Epithelial cell of proximal tubule (primary cell): ENCODE measurements around the gene ARHGAP9. TPM values are rescaled to one million over a fixed set of nuclear protein-coding genes. Genes with fewer than 3 reads are reported as not detected.

Experiments
- DNase-seq: peaks from one replicate; pipeline ENCODE4 v3.0.0-alpha.2; 2011; ENCODE audit warnings: low read depth
- H3K4me3 ChIP-seq: 2 replicates; pipeline ENCODE4 v1.5.1; 2011; ENCODE audit warnings: low read depth, mild to moderate bottlenecking, low read length
- CTCF ChIP-seq: conservative IDR thresholded peaks from 2 replicates; pipeline ENCODE4 v1.5.1; 2012; ENCODE audit warnings: low read depth, mild to moderate bottlenecking, low read length
- total RNA-seq: library from RNA; depleted of rRNA; stranded (reverse); fragments of >200 nt; gene quantifications from 2 replicates; pipeline ENCODE4 v1.2.3, GENCODE V29; 2015

Gene ARHGAP9
- total RNA-seq, 1 donor from 2014 or later = 0.29 TPM

GRCh38 chr12:57479043-57479375 lies 657 bp downstream of the ARHGAP9 start:
- DNase-seq = no peak
- TF ChIP-seq CTCF = no peak
- H3K4me3 ChIP-seq = no peak overlapping the region

DNA sequence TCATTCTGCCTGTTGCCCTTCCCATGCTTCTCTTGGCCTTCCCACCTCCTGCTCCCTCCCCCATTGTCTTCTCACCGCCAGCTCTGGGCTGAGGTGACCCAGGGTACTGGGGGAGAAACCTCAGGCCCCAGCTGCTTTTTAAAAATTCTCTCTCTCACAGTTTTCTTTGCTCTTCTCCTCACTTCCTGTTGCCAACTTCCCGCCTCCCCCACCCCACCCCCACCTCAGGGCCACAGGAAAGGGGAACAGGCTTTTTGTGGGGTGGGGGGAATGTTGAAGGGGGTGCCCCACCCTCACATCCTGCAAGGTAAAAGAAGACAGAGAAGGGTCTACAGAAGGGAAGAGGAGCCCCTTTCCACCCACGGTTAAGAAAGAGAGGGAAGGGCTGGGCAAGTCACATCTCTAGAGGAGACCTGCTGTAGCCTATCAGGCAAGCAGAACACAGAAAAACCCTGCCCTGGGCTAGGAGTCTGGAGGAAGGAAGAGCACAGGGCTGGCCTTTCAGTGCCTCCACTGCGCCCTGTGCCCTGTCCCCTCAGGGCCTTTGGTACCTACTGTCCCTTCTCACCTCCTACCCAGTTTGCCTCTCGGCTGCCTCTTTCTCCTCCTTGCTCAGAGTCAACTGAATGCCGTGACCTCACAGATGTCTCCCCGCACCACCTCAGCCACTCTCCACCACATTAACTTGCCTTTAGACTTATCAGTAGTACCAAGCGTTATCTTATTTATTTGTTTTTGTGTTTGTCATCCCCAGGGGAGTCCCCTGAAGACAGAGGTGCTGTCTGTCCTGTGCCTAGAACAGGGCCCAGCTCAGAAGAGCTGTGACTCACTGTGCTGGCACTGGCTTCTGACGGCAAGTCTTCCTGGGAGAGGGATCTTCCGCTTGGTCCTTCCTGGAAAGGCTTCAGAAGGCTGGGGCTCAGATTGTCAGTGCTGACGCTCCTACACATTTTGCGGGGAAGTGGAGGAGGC lies 1.7 kb downstream of the ARHGAP9 start:
- TF ChIP-seq CTCF = no peak
- H3K4me3 ChIP-seq = no peak overlapping the region
- DNase-seq = no peak

- H3K4me3 ChIP-seq = no peak overlapping the region
- TF ChIP-seq CTCF = no peak
- DNase-seq = no peak
Measured at GRCh38 chr12:57476993-57477709, 2.5 kb downstream of the ARHGAP9 start.

DNA sequence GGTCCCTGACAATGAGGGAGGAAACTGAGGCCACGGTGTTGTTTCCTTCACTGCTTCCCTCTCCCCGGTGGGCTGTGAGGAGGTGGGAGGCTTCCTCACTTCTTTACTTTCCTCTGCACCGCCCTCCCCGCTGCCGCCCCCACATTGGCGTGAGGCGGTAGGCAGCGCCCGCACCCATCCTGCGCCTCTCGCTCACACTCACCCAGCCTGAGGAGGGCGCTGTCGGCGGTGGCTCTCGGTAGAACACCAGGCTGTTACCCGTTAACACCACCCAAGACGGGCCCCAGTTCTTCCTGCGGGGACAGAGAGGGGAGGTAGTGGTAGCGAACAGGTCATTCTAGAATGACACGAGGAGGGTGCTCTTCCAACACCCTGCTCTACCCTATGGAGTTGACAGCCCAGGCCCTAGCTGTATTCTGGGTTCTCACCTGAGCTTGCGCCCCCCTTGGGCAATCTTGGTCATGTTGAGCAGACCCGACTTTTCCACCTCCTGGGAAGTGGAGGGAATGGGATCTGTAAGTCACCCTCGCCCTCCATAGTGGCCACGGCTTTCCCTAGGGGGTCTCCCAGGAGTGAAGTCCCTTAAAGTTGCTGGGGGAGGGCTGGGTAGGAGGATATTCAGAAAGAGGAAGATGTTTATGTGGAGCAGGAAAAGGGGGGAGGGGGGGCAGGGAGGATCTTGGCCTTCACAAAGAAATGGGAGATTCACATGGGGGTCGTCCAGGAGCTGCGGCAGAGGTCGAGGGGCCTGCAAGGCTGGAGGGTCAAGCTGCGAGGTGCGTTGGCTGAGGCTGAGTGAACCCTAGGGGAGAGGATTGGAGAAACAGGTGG lies 3.3 kb downstream of the ARHGAP9 start:
- DNase-seq = no peak
- TF ChIP-seq CTCF = peak; percentile 36
- H3K4me3 ChIP-seq = peak overlapping the region; percentile 34

GRCh38 chr12:57475271-57476161 lies 4.2 kb downstream of the ARHGAP9 start:
- TF ChIP-seq CTCF = no peak
- no peak for DNase-seq
- H3K4me3 ChIP-seq = peak overlapping the region; percentile 34

DNA sequence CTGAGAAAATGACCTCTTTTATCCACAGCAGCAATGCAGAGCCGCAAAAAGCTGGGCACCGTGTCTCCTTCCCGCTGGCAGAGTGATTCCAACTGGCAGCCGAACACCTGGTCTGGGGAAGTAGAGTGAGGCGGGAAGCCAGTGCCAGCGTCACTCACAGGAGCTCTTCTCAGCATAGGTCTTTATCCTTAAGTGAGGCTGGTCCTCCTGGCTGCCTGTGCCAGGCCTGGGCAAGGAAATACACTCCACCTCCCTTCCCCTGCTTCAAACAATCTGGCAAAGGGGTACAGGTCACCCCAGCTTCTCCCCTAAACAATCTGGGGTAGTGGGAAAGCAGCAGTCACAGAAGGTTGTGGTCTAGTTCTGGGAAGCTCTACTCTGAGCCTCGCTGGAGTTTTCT lies 4.8 kb downstream of the ARHGAP9 start:
- DNase-seq = no peak
- no peak overlapping the region for H3K4me3 ChIP-seq
- TF ChIP-seq CTCF = no peak
